DOHH2 (cell line): ENCODE measurements around the gene C19orf81.
"Not testable (repeated sequence)": the region's sequence is repeated elsewhere in the genome, so short reads cannot be mapped to it uniquely, and the experiment has no call there.

ENCODE experiments used
- EZH2phosphoT487 ChIP-seq: fragments of 200-600 bp; sonication (generic); IDR thresholded peaks from 2 replicates; pipeline ENCODE4 v1.6.1; 2017; ENCODE audit warnings: borderline replicate concordance, mild to moderate bottlenecking, antibody characterized with exemption, low read length, moderate library complexity, mixed read lengths
- TF ChIP-seq, protein P1 (sequence below): fragments of 200-600 bp; sonication (generic); IDR thresholded peaks from one replicate; pipeline ENCODE4 v1.5.1; 2014; ENCODE audit warnings: antibody characterized with exemption, mild to moderate bottlenecking, low read depth, low read length; ENCODE audit not compliant: poor library complexity, severe bottlenecking

- TF ChIP-seq, protein P1, sequence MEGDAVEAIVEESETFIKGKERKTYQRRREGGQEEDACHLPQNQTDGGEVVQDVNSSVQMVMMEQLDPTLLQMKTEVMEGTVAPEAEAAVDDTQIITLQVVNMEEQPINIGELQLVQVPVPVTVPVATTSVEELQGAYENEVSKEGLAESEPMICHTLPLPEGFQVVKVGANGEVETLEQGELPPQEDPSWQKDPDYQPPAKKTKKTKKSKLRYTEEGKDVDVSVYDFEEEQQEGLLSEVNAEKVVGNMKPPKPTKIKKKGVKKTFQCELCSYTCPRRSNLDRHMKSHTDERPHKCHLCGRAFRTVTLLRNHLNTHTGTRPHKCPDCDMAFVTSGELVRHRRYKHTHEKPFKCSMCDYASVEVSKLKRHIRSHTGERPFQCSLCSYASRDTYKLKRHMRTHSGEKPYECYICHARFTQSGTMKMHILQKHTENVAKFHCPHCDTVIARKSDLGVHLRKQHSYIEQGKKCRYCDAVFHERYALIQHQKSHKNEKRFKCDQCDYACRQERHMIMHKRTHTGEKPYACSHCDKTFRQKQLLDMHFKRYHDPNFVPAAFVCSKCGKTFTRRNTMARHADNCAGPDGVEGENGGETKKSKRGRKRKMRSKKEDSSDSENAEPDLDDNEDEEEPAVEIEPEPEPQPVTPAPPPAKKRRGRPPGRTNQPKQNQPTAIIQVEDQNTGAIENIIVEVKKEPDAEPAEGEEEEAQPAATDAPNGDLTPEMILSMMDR = not testable (repeated sequence)
- not testable (repeated sequence) for TF ChIP-seq EZH2phosphoT487
Observed at GRCh38 chr19:50606059-50606836, 43.0 kb upstream of the C19orf81 start.
